CD1c-positive myeloid dendritic cell (primary cell): ENCODE measurements around the gene CCDC54.

Source experiments
- DNase-seq: peaks from one replicate; pipeline ENCODE4 v3.0.0-alpha.2; 2016; ENCODE audit errors: extremely low spot score

Gene CCDC54

GRCh38 chr3:107392549-107393165, 15.4 kb downstream of the CCDC54 start:
- DNase-seq = no peak

- no peak for DNase-seq
Measured at GRCh38 chr3:107394502-107394901, 17.3 kb downstream of the CCDC54 start.

- DNase-seq = no peak
Measured at GRCh38 chr3:107395066-107395465, 17.8 kb downstream of the CCDC54 start.

- no peak for DNase-seq
Measured at GRCh38 chr3:107401301-107401700, 24.1 kb downstream of the CCDC54 start.

GRCh38 chr3:107402214-107402613, 25.0 kb downstream of the CCDC54 start:
- no peak for DNase-seq

- no peak for DNase-seq
Measured at GRCh38 chr3:107404727-107405469, 27.7 kb downstream of the CCDC54 start.

- no peak for DNase-seq
Measured at GRCh38 chr3:107407355-107407754, 30.1 kb downstream of the CCDC54 start.

GRCh38 chr3:107408513-107408912, 31.3 kb downstream of the CCDC54 start:
- DNase-seq = no peak

- no peak for DNase-seq
Measured at GRCh38 chr3:107409365-107409764, 32.1 kb downstream of the CCDC54 start.

- DNase-seq = no peak
Measured at GRCh38 chr3:107410606-107411005, 33.4 kb downstream of the CCDC54 start.

- DNase-seq = no peak
Measured at GRCh38 chr3:107411056-107411455, 33.8 kb downstream of the CCDC54 start.

GRCh38 chr3:107411779-107412178, 34.5 kb downstream of the CCDC54 start:
- DNase-seq = no peak

- DNase-seq = no peak
Measured at GRCh38 chr3:107412376-107412775, 35.1 kb downstream of the CCDC54 start.

GRCh38 chr3:107413264-107413663, 36.0 kb downstream of the CCDC54 start:
- no peak for DNase-seq

- DNase-seq = no peak
Measured at GRCh38 chr3:107414325-107414964, 37.2 kb downstream of the CCDC54 start.

- DNase-seq = no peak
Measured at GRCh38 chr3:107416138-107416537, 38.9 kb downstream of the CCDC54 start.

GRCh38 chr3:107416886-107417285, 39.6 kb downstream of the CCDC54 start:
- DNase-seq = no peak

- peak; percentile 63 for DNase-seq
Measured at GRCh38 chr3:107421170-107421792, 44.0 kb downstream of the CCDC54 start.

GRCh38 chr3:107421881-107422280, 44.6 kb downstream of the CCDC54 start:
- no peak for DNase-seq

- DNase-seq = peak; percentile 57
Measured at GRCh38 chr3:107425033-107425432, 47.8 kb downstream of the CCDC54 start.

GRCh38 chr3:107426223-107426622, 49.0 kb downstream of the CCDC54 start:
- DNase-seq = no peak
